Right lobe of liver (tissue), 4 donors: ENCODE results near the gene CTCFL.

Source experiments
- POLR2A ChIP-seq: fragments of 450-650 bp; IDR thresholded peaks from one replicate; pipeline ENCODE4 v1.6.1; 2017; ENCODE audit warnings: antibody characterized with exemption, mild to moderate bottlenecking
- TF ChIP-seq, protein P1 (sequence below), 4 donors: fragments of 200-600 bp in 3 of 4; fragments of 450-650 bp in 1 of 4; IDR thresholded peaks; one replicate each; pipeline versions ENCODE4 v1.5.1 to v1.8.0; 2016 to 2022; ENCODE audit warnings: antibody characterized with exemption in 4 of 4, mild to moderate bottlenecking in 2 of 4
- donor health status: DM: no; HTN: no; CAD: no.
- donor health status: DM: no; HTN: no; CAD: no.
- donor health status: DM: no; HTN: yes; CAD: no.

DNA sequence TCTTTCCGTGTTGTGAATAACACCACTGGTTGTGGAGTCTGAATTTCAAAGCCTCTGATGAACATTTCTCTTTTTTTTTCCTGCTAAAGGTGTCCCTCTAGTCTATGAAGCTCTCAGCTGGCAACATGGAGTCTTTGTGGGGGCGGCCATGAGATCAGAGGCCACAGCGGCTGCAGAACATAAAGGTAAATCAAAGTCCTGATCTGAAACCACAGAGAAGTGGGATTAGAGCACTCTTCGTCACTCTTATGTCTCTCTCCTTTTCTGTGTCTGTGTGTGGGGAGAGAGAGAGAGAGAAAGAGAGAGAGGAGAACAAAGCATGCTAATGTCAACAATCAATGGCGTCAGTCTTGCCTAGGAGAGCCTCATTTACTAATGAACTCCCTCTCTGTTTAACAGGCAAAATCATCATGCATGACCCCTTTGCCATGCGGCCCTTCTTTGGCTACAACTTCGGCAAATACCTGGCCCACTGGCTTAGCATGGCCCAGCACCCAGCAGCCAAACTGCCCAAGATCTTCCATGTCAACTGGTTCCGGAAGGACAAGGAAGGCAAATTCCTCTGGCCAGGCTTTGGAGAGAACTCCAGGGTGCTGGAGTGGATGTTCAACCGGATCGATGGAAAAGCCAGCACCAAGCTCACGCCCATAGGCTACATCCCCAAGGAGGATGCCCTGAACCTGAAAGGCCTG is 40.2 kb upstream of the CTCFL start:
- TF ChIP-seq, protein P1, sequence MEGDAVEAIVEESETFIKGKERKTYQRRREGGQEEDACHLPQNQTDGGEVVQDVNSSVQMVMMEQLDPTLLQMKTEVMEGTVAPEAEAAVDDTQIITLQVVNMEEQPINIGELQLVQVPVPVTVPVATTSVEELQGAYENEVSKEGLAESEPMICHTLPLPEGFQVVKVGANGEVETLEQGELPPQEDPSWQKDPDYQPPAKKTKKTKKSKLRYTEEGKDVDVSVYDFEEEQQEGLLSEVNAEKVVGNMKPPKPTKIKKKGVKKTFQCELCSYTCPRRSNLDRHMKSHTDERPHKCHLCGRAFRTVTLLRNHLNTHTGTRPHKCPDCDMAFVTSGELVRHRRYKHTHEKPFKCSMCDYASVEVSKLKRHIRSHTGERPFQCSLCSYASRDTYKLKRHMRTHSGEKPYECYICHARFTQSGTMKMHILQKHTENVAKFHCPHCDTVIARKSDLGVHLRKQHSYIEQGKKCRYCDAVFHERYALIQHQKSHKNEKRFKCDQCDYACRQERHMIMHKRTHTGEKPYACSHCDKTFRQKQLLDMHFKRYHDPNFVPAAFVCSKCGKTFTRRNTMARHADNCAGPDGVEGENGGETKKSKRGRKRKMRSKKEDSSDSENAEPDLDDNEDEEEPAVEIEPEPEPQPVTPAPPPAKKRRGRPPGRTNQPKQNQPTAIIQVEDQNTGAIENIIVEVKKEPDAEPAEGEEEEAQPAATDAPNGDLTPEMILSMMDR (IDR thresholded peaks at IDR 0.05) = no peak
- peak; percentile 36 for TF ChIP-seq POLR2A
